PC-9 (cell line): Measurements from ENCODE around the gene P2RY8. TPM values are rescaled to one million over a fixed set of nuclear protein-coding genes. Genes with fewer than 3 reads are reported as not detected.
"Not testable (repeated sequence)": the region's sequence is repeated elsewhere in the genome, so short reads cannot be mapped to it uniquely, and the experiment has no call there.

Experiments used
- BruUV-seq: library from RNA; stranded (reverse); fragments of 400-500 nt; replicated peaks from 2 replicates; lab custom pipeline; 2021; lab: Mats Ljungman, UMichigan
- CTCF ChIA-PET: fragments of 300-600 bp; sonication (Branson Sonifier 250); formaldehyde crosslinking; loops from one replicate; lab custom pipeline; 2022; ENCODE audit warnings: antibody characterized with exemption; lab: Charles Lee
- POLR2A ChIA-PET: fragments of 300-600 bp; sonication (Branson Sonifier 250); formaldehyde crosslinking; loops from one replicate; lab custom pipeline; 2022; ENCODE audit warnings: antibody characterized with exemption; ENCODE audit not compliant: unreplicated experiment; lab: Charles Lee
- DNase-seq, 2 experiments: peaks; one replicate each; pipeline versions ENCODE4 v3.0.0 to v3.0.0-alpha.2; 2015 to 2022; ENCODE audit warnings: mixed read lengths in 1 of 2
- H2AFZ ChIP-seq: fragments of 200-600 bp; sonication (generic); 2 replicates; pipeline ENCODE4 v1.8.1; 2017; ENCODE audit warnings: antibody characterized with exemption
- H3F3A ChIP-seq: fragments of 200-600 bp; sonication (generic); 2 replicates; pipeline ENCODE4 v1.8.1; 2017; ENCODE audit warnings: antibody characterized with exemption, mild to moderate bottlenecking, low read depth; ENCODE audit not compliant: insufficient read depth
- H3K27ac ChIP-seq: fragments of 200-600 bp; sonication (generic); 2 replicates; pipeline ENCODE4 v1.6.1; 2016; ENCODE audit warnings: mixed run types
- H3K27me3 ChIP-seq: fragments of 200-600 bp; sonication (generic); 2 replicates; pipeline ENCODE4 v1.6.1; 2016; ENCODE audit warnings: low read depth, mixed run types; ENCODE audit not compliant: insufficient read depth
- H3K36me3 ChIP-seq: fragments of 200-600 bp; sonication (generic); 2 replicates; pipeline ENCODE4 v1.6.1; 2016; ENCODE audit warnings: low read depth, mixed run types
- H3K4me1 ChIP-seq: fragments of 200-600 bp; sonication (generic); replicated peaks from 2 replicates; pipeline ENCODE4 v1.6.1; 2016; ENCODE audit warnings: mixed run types; ENCODE audit not compliant: insufficient read depth
- H3K4me2 ChIP-seq: fragments of 200-600 bp; sonication (generic); 2 replicates; pipeline ENCODE4 v1.6.1; 2017; ENCODE audit warnings: mixed run types
- H3K4me3 ChIP-seq: fragments of 200-600 bp; sonication (generic); 2 replicates; pipeline ENCODE4 v1.6.1; 2016; ENCODE audit warnings: mixed run types
- H3K79me2 ChIP-seq: fragments of 200-600 bp; sonication (generic); 2 replicates; pipeline ENCODE4 v1.6.1; 2017; ENCODE audit warnings: low read depth, mixed run types
- H3K9me2 ChIP-seq: fragments of 200-600 bp; sonication (generic); 2 replicates; pipeline ENCODE4 v1.8.1; 2017; ENCODE audit warnings: mild to moderate bottlenecking; ENCODE audit not compliant: insufficient read depth
- H3K9me3 ChIP-seq: fragments of 200-600 bp; sonication (generic); 2 replicates; pipeline ENCODE4 v1.8.1; 2016; ENCODE audit warnings: low read depth; ENCODE audit not compliant: insufficient read depth
- H4K20me1 ChIP-seq: fragments of 200-600 bp; sonication (generic); 2 replicates; pipeline ENCODE4 v1.8.1; 2017; ENCODE audit not compliant: insufficient read depth
- EZH2 ChIP-seq: fragments of 200-600 bp; sonication (generic); IDR thresholded peaks from 2 replicates; pipeline ENCODE4 v1.8.0; 2017; ENCODE audit warnings: antibody characterized with exemption, low read depth
- intact Hi-C: fragments of 100-400 bp; cut with micrococcal nuclease; formaldehyde crosslinking; loops from one replicate; pipeline ENCODE4 v1.10.0; 2022; ENCODE audit not compliant: unreplicated experiment
- total RNA-seq: library from RNA; stranded (reverse); gene quantifications from 2 replicates; pipeline ENCODE4 v1.2.3, GENCODE V29; 2021
- TF ChIP-seq, protein P1 (sequence below): fragments of 200-600 bp; sonication (generic); conservative IDR thresholded peaks from 2 replicates; pipeline ENCODE4 v1.6.1; 2017; ENCODE audit warnings: mixed run types, antibody characterized with exemption, mild to moderate bottlenecking, moderate library complexity

P2RY8 gene
- total RNA-seq, 1 experiment from 2014 or later = not detected

DNA sequence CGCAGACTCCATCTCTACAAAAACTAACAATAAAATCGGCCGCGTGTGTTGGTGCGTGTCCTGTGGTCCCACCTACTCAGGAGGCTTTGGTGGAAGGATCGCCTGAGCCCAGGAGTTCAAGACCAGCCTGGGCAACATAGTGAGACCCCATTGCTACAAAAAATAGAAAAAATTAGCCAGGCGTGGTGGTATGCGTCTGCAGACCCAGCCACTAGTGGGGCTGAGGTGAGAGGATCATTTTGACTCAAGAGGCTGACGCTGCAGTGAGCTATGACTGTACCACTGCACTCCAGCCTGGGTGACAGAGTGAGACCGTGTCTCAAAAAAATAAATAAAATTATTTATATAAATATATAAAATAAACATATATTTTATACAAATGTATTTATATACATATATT, 106.5 kb downstream of the P2RY8 start:
- Histone ChIP-seq H2AFZ (no peak overlapping the region), H3K4me3 (no peak overlapping the region), H3F3A (no peaks in the 10 kb centered on the region), H3K79me2 (no peaks in the 10 kb centered on the region), H3K4me2 (no peak overlapping the region), H3K27me3 (no peaks in the 10 kb centered on the region), H3K36me3 (0 out of 2 replicates have a peak, but pooled peaks cover 3% of the 10 kb centered on the region), H3K9me2 (no peaks in the 10 kb centered on the region), H4K20me1 (no peaks in the 10 kb centered on the region), H3K27ac (no peak overlapping the region), H3K4me1 (no peaks in the 10 kb centered on the region), H3K9me3 (no peaks in the 10 kb centered on the region)
- CTCF ChIA-PET = no interaction called here
- TF ChIP-seq, protein P1, sequence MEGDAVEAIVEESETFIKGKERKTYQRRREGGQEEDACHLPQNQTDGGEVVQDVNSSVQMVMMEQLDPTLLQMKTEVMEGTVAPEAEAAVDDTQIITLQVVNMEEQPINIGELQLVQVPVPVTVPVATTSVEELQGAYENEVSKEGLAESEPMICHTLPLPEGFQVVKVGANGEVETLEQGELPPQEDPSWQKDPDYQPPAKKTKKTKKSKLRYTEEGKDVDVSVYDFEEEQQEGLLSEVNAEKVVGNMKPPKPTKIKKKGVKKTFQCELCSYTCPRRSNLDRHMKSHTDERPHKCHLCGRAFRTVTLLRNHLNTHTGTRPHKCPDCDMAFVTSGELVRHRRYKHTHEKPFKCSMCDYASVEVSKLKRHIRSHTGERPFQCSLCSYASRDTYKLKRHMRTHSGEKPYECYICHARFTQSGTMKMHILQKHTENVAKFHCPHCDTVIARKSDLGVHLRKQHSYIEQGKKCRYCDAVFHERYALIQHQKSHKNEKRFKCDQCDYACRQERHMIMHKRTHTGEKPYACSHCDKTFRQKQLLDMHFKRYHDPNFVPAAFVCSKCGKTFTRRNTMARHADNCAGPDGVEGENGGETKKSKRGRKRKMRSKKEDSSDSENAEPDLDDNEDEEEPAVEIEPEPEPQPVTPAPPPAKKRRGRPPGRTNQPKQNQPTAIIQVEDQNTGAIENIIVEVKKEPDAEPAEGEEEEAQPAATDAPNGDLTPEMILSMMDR = no peak
- no peak for TF ChIP-seq EZH2
- no TSS peak for BruUV-seq
- POLR2A ChIA-PET = no interaction called here
- no peak for DNase-seq
- intact Hi-C loops = no loop called here

DNA sequence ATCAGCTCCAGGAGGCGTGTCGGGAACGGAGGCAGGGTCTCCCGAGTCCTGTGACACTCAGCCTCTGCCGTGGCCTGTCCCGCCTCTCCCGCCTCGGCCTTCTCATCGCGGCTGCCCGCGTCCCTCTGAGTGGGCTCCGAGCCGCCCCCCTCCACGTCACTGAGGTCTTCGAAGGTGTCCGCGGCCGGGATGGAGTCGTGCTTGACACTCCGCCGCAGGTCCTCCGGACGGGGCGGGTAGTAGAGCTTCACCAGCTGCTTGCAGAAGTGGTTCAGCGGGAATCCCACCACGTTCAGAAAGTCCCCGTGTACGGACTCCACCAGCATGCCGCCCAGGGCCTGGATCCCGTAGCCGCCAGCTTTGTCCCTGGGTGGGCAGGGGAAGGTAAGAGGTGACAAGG, 109.2 kb downstream of the P2RY8 start:
- no peaks in the 10 kb centered on the region for H3F3A ChIP-seq
- 0 out of 2 replicates have a peak, but pooled peaks cover 3% of the 10 kb centered on the region for H3K36me3 ChIP-seq
- no peaks in the 10 kb centered on the region for H3K9me2 ChIP-seq
- no peak for DNase-seq
- H3K4me2 ChIP-seq = no peak overlapping the region
- no peak overlapping the region for H3K4me3 ChIP-seq
- CTCF ChIA-PET = no interaction called here
- no peak overlapping the region for H3K27ac ChIP-seq
- no TSS peak for BruUV-seq
- H3K79me2 ChIP-seq = no peaks in the 10 kb centered on the region
- 0 out of 2 replicates have a peak, but pooled peaks cover 3% of the 10 kb centered on the region for H3K9me3 ChIP-seq
- TF ChIP-seq, protein P1 = no peak
- TF ChIP-seq EZH2 = no peak
- intact Hi-C loops = no loop called here
- no peak overlapping the region for H2AFZ ChIP-seq
- no peaks in the 10 kb centered on the region for H3K27me3 ChIP-seq
- no peaks in the 10 kb centered on the region for H4K20me1 ChIP-seq
- POLR2A ChIA-PET = no interaction called here
- no peaks in the 10 kb centered on the region for H3K4me1 ChIP-seq

DNA sequence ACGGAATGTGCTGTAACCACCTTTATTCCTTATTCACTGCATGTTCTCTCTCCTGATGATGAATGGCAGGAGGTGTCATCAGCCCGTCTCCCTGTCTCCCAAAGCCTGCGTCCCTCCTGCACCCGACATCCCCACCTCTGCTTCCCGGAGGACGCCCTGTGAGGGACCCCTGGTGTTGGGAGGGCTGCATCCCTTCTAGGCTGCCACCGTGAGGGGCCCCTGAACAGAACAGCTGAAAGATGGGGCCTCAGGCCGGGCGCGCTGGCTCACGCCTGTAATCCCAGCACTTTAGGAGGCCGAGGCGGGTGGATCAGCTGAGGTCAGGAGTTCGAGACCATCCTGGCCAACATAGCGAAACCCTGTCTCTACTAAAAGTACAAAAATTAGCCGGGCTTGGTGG, 110.7 kb downstream of the P2RY8 start:
- H3K4me1 ChIP-seq, H3F3A ChIP-seq, DNase-seq, H2AFZ ChIP-seq, H3K9me2 ChIP-seq, H4K20me1 ChIP-seq, H3K79me2 ChIP-seq, intact Hi-C loops, H3K4me3 ChIP-seq, H3K27me3 ChIP-seq, H3K4me2 ChIP-seq, H3K9me3 ChIP-seq, CTCF ChIA-PET, BruUV-seq, POLR2A ChIA-PET, H3K27ac ChIP-seq: not testable (repeated sequence)
- H3K36me3 ChIP-seq = 0 out of 2 replicates have a peak, but pooled peaks cover 10% of the 10 kb centered on the region

DNA sequence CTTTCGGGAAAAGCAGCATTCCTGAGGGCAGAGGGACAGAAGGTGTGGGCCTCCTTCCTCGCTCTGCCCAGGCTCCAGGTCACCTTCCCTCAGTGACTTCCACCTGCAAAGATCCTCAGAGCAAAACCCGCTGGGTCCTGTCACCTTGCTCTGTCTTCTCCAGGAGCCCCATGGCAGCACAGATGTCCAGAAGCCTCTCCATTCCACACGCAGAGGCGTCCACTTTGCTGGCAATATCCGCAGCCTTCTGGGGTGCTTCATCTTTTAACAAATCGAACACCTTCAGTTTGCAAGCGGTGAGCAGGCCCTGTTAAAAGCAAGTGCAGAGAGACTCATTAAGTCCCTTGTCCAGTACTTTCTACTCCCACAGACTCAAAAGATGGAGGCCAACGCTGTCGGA, 111.6 kb downstream of the P2RY8 start:
- H3K4me1 ChIP-seq = no peaks in the 10 kb centered on the region
- no peaks in the 10 kb centered on the region for H3K27me3 ChIP-seq
- no TSS peak for BruUV-seq
- H4K20me1 ChIP-seq = no peaks in the 10 kb centered on the region
- CTCF ChIA-PET = no interaction called here
- no peaks in the 10 kb centered on the region for H3K79me2 ChIP-seq
- no peak for TF ChIP-seq EZH2
- TF ChIP-seq, protein P1 = no peak
- 0 out of 2 replicates have a peak, but pooled peaks cover 6% of the 10 kb centered on the region for H3K9me3 ChIP-seq
- no peak overlapping the region for H3K27ac ChIP-seq
- H3K9me2 ChIP-seq = no peaks in the 10 kb centered on the region
- no peak overlapping the region for H3K4me2 ChIP-seq
- H3K36me3 ChIP-seq = 0 out of 2 replicates have a peak, but pooled peaks cover 11% of the 10 kb centered on the region
- intact Hi-C loops = no loop called here
- DNase-seq = no peak
- H3K4me3 ChIP-seq = no peak overlapping the region
- POLR2A ChIA-PET = no interaction called here
- H2AFZ ChIP-seq = no peak overlapping the region
- H3F3A ChIP-seq = peaks cover 9% of the 10 kb centered on the region; the same call in 1 of the 2 replicates
